K562 (cell line): Measurements from ENCODE around the gene PBXIP1. TPM values are rescaled to one million over a fixed set of nuclear protein-coding genes. Genes with fewer than 3 reads are reported as not detected.

Source experiments
- CCNT2 ChIP-seq: IDR thresholded peaks from 2 replicates; pipeline ENCODE4 v1.6.1; 2011; ENCODE audit warnings: borderline replicate concordance, low read depth, mild to moderate bottlenecking, moderate library complexity, mixed read lengths, low read length; ENCODE audit not compliant: insufficient read length; ENCODE audit errors: extremely low read depth
- FOXP1 ChIP-seq: sonication (generic); formaldehyde crosslinking; IDR thresholded peaks from 2 replicates; pipeline ENCODE4 v1.8.0; 2022; ENCODE audit warnings: mild to moderate bottlenecking, missing genetic modification reagents
- L3MBTL2 ChIP-seq: fragments of 450-650 bp; IDR thresholded peaks from 2 replicates; pipeline ENCODE4 v1.6.1; 2016; ENCODE audit warnings: mild to moderate bottlenecking, moderate library complexity
- MAFG ChIP-seq: fragments of 450-650 bp; conservative IDR thresholded peaks from 2 replicates; pipeline ENCODE4 v1.6.1; 2016; ENCODE audit warnings: missing genetic modification characterization, missing compliant biosample characterization
- MAZ ChIP-seq, 2 experiments: fragments of 450-650 bp in 1 of 2; sonication (generic) in 1 of 2; formaldehyde crosslinking; IDR thresholded peaks in 1 of 2; conservative IDR thresholded peaks in 1 of 2; 2 replicates each; pipeline versions ENCODE4 v1.4.0 to v1.5.0; 2020; ENCODE audit warnings: mild to moderate bottlenecking in 1 of 2, missing genetic modification reagents in 1 of 2
- MCM3 ChIP-seq: fragments of 450-650 bp; IDR thresholded peaks from 2 replicates; pipeline ENCODE4 v1.6.1; 2016
- NR3C1 ChIP-seq: sonication (generic); formaldehyde crosslinking; IDR thresholded peaks from 2 replicates; pipeline ENCODE4 v1.8.1; 2022; ENCODE audit warnings: missing genetic modification reagents
- POLR2B ChIP-seq: fragments of 450-650 bp; IDR thresholded peaks from 2 replicates; pipeline ENCODE4 v1.6.1; 2018; ENCODE audit warnings: low read depth; ENCODE audit not compliant: partially characterized antibody
- POLR2G ChIP-seq: fragments of 200-400 bp; formaldehyde crosslinking; IDR thresholded peaks from 2 replicates; pipeline ENCODE4 v1.6.1; 2017; ENCODE audit warnings: low read depth, mild to moderate bottlenecking, antibody characterized with exemption, low read length, moderate library complexity
- PRDM10 ChIP-seq: fragments of 450-650 bp; IDR thresholded peaks from 2 replicates; pipeline ENCODE4 v1.6.1; 2018; ENCODE audit not compliant: partially characterized antibody
- PRPF4 ChIP-seq: fragments of 200-400 bp; formaldehyde crosslinking; IDR thresholded peaks from one replicate; pipeline ENCODE4 v1.6.1; 2017; ENCODE audit warnings: low read length, low read depth, mild to moderate bottlenecking; ENCODE audit not compliant: insufficient read depth, poor library complexity, severe bottlenecking
- SMARCA4 ChIP-seq: fragments of 450-650 bp; IDR thresholded peaks from 2 replicates; pipeline ENCODE4 v1.6.1; 2016
- polyA plus RNA-seq, 8 experiments: library from polyadenylated mRNA; depleted of rRNA in 4 of 8; stranded (reverse) in 5 of 8; unstranded in 3 of 8; fragments of >200 nt; fragmentation: Nextera tagmentation in 2 of 8; fragmentation: Illumina TruSeq in 1 of 8; extraction: Ambion mirVana in 2 of 8; extraction: Trizol in 1 of 8; gene quantifications; 2 replicates each; pipeline versions ENCODE4 v1.2.1 to v1.2.3, GENCODE V29; 2011 to 2014; ENCODE audit warnings: inconsistent platforms in 1 of 8, missing spikeins in 1 of 8
- total RNA-seq, 7 experiments: library from RNA; depleted of rRNA in 6 of 7; stranded (reverse); fragments of >200 nt in 6 of 7; fragmentation: Illumina TruSeq in 2 of 7; extraction: Trizol in 2 of 7; gene quantifications; 2 replicates each; pipeline versions ENCODE4 v1.2.1 to v1.2.3, GENCODE V29; 2011 to 2021; ENCODE audit warnings: low replicate concordance in 1 of 7
- TF ChIP-seq, protein P1 (sequence below), 2 experiments: fragments of 450-650 bp; formaldehyde crosslinking in 1 of 2; IDR thresholded peaks; 2 replicates each; pipeline versions ENCODE4 v1.4.0 to v1.6.1; 2014 to 2020; ENCODE audit warnings: mild to moderate bottlenecking in 2 of 2, borderline replicate concordance in 1 of 2, low read depth in 1 of 2
- TF ChIP-seq, protein P2 (sequence below): sonication (generic); formaldehyde crosslinking; IDR thresholded peaks from 2 replicates; pipeline ENCODE4 v1.8.0; 2022; ENCODE audit warnings: missing genetic modification reagents, mild to moderate bottlenecking, moderate library complexity, borderline replicate concordance

Gene PBXIP1
- total and polyA plus RNA-seq, 9 of the 15 experiments (the other 6 are each of a cell fraction or from before 2014, with no cell fraction given) = 0.13 to 8.3 (median 5.8) TPM

DNA sequence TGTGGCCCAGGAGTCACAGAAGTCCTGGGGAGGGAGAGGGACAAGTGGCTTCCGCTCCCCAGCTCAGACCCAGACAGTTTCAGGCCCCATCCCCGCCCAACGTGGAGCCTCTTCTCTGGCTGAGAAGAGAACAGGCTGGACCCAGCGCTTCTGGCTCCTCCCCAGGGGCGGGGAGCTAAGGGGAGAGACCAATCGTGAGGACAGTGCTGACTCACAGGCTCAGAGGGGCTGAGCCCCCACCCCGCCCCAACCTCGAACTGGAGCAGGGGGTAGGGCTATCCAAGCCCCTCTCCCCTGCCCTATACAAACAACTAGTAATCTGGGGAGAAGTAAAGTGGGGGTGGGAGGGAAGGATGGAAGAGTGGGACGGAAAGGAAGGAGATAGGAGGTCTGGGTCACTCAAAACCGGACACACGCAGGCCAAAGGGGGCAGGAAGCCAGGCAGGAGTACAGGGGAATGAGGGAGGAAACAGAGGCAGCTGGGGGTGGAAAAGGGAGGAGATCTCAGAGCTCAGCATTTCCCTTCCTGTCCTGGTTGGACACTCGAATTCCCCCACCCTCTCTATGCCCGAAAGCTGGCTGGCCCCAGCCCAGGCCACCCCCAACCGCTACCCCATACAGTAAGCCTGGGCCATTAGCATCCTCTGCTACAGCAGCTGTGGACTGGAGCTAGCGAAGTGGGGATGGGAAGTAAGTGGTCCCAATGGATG lies 14.9 kb upstream of the PBXIP1 start, which contains the start of gene SHC1 (continued):
- TF ChIP-seq, protein P1, sequence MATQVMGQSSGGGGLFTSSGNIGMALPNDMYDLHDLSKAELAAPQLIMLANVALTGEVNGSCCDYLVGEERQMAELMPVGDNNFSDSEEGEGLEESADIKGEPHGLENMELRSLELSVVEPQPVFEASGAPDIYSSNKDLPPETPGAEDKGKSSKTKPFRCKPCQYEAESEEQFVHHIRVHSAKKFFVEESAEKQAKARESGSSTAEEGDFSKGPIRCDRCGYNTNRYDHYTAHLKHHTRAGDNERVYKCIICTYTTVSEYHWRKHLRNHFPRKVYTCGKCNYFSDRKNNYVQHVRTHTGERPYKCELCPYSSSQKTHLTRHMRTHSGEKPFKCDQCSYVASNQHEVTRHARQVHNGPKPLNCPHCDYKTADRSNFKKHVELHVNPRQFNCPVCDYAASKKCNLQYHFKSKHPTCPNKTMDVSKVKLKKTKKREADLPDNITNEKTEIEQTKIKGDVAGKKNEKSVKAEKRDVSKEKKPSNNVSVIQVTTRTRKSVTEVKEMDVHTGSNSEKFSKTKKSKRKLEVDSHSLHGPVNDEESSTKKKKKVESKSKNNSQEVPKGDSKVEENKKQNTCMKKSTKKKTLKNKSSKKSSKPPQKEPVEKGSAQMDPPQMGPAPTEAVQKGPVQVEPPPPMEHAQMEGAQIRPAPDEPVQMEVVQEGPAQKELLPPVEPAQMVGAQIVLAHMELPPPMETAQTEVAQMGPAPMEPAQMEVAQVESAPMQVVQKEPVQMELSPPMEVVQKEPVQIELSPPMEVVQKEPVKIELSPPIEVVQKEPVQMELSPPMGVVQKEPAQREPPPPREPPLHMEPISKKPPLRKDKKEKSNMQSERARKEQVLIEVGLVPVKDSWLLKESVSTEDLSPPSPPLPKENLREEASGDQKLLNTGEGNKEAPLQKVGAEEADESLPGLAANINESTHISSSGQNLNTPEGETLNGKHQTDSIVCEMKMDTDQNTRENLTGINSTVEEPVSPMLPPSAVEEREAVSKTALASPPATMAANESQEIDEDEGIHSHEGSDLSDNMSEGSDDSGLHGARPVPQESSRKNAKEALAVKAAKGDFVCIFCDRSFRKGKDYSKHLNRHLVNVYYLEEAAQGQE (IDR thresholded peaks at IDR 0.05; ENCODE audit: borderline replicate concordance) = peak; percentile 56
- TF ChIP-seq, protein P1 (CRISPR knock-in tag; IDR thresholded peaks at IDR 0.05; ENCODE audit: low read depth) = no peak
- TF ChIP-seq SMARCA4 = peak; percentile 66; the same call in 1 of the 2 replicates
- peak; percentile 82 for TF ChIP-seq POLR2G
- TF ChIP-seq, protein P2, sequence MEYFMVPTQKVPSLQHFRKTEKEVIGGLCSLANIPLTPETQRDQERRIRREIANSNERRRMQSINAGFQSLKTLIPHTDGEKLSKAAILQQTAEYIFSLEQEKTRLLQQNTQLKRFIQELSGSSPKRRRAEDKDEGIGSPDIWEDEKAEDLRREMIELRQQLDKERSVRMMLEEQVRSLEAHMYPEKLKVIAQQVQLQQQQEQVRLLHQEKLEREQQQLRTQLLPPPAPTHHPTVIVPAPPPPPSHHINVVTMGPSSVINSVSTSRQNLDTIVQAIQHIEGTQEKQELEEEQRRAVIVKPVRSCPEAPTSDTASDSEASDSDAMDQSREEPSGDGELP (CRISPR knock-in tag) = peak; percentile 50; the same call in 1 of the 2 replicates
- TF ChIP-seq L3MBTL2 = 0 out of 2 replicates have a peak, but pooled peaks have one; percentile 23
- TF ChIP-seq MCM3 = no peak
- no peak for TF ChIP-seq CCNT2
- peak; percentile 16 for TF ChIP-seq PRDM10
- no peak for TF ChIP-seq FOXP1
- TF ChIP-seq NR3C1 (CRISPR knock-in tag) = no peak
- TF ChIP-seq MAZ (CRISPR knock-in tag; conservative IDR thresholded peaks at IDR 0.05 in 1 of 2, IDR thresholded peaks at IDR 0.05 in 1 of 2) = peak; percentile 83 to 85
- TF ChIP-seq POLR2B = peak; percentile 42
- peak; percentile 49 for TF ChIP-seq MAFG (tag)
- TF ChIP-seq PRPF4 = no peak
